ENCODE data around the gene OTOP3. TPM values are rescaled to one million over a fixed set of nuclear protein-coding genes. Genes with fewer than 3 reads are reported as not detected.

Gene OTOP3
- total and polyA plus RNA-seq, 2 of the 4 experiments (the other 2 are of a cell fraction) = not detected

DNA sequence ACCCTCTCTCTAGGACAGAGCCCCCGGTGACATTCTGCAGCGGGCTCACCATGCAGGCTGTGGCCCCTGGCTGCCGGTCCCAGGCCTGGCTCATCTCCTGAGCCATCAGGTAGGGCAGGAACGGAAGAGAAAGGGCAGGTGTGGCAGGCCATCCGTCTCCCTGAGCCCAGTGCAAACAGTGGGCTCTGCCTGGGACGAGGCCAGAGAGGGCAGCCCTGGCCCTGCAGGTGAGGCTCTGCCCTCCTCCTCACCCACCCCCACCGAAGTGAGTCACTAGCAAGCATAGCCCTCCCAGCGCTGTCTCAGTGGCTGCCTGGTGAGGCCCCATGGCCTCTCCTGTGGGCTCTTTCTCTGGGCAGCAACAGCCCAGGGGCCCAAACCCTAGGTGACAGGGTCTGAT lies 14.5 kb downstream of the OTOP3 start:
- POLR2A ChIA-PET (ENCODE audit: unreplicated experiment) = no interaction called here
- no TSS peak for BruUV-seq (replicated peaks)

More for the DNA sequence above, 14.5 kb downstream of the OTOP3 start:
- Histone ChIP-seq H3K9ac (ENCODE audit: low read depth, low read length) (no peak overlapping the region), H3K79me1 (ENCODE audit: low read depth in 1 of 2, low read length in 2 of 2) (no peaks in the 10 kb centered on the region), H4K8ac (ENCODE audit: low read depth in 2 of 2, low read length in 2 of 2) (no peak overlapping the region), H3K4ac (ENCODE audit: low read depth, low read length) (no peak overlapping the region), H3K36me3 (ENCODE audit: control insufficient read depth, insufficient read depth, low read length) (no peaks in the 10 kb centered on the region), H3K14ac (replicated peaks; ENCODE audit: low read depth, low read length) (no peak overlapping the region), H3K9me1 (ENCODE audit: insufficient read depth, low read length) (no peaks in the 10 kb centered on the region), H2BK120ac (ENCODE audit: low read depth, low read length) (no peak overlapping the region), H2BK5ac (ENCODE audit: low read depth, low read length, poor library complexity, severe bottlenecking) (no peak overlapping the region), H2AK9ac (replicated peaks; ENCODE audit: low read depth, low read length, poor library complexity) (no peak overlapping the region), H4K5ac (ENCODE audit: low read depth, low read length) (no peak overlapping the region), H2AFZ (replicated peaks; ENCODE audit: low read length, poor library complexity) (no peak overlapping the region), H3K27ac (ENCODE audit: insufficient read depth, low read length) (no peak overlapping the region), H4K20me1 (ENCODE audit: insufficient read depth, low read length) (no peaks in the 10 kb centered on the region), H2BK20ac (ENCODE audit: low read depth, low read length) (no peak overlapping the region), H3K23ac (ENCODE audit: low read depth, low read length) (no peak overlapping the region), H3K18ac (ENCODE audit: low read depth, low read length) (no peak overlapping the region), H3K9me3 (ENCODE audit: control insufficient read depth, insufficient read depth, low read length) (no peaks in the 10 kb centered on the region), H3K56ac (ENCODE audit: extremely low read depth, insufficient read depth, low read length) (no peak overlapping the region), H3K4me1 (ENCODE audit: control insufficient read depth, insufficient read depth, low read length) (no peaks in the 10 kb centered on the region), H3K4me2 (ENCODE audit: low read depth, low read length) (no peak overlapping the region), H2AK5ac (ENCODE audit: low read depth, low read length) (no peak overlapping the region), H2BK15ac (ENCODE audit: low read depth, low read length) (no peak overlapping the region), H4K91ac (ENCODE audit: insufficient read depth, low read depth, low read length) (no peak overlapping the region), H3K4me3 (ENCODE audit: insufficient read depth, low read depth, low read length) (no peak overlapping the region), H3K27me3 (ENCODE audit: control insufficient read depth, insufficient read depth, low read length) (peaks cover 52% of the 10 kb centered on the region)
- ATAC-seq (ENCODE audit: low read depth) = no peak
- intact Hi-C loops (cut with micrococcal nuclease) = no loop called here
- no peak for TF ChIP-seq FOS (IDR thresholded peaks at IDR 0.05; ENCODE audit: low read depth, low read length)
- no peak for TF ChIP-seq RAD21 (IDR thresholded peaks at IDR 0.05; ENCODE audit: low read length)
- TF ChIP-seq, protein P1, sequence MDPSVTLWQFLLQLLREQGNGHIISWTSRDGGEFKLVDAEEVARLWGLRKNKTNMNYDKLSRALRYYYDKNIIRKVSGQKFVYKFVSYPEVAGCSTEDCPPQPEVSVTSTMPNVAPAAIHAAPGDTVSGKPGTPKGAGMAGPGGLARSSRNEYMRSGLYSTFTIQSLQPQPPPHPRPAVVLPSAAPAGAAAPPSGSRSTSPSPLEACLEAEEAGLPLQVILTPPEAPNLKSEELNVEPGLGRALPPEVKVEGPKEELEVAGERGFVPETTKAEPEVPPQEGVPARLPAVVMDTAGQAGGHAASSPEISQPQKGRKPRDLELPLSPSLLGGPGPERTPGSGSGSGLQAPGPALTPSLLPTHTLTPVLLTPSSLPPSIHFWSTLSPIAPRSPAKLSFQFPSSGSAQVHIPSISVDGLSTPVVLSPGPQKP (IDR thresholded peaks at IDR 0.05; ENCODE audit: borderline replicate concordance, low read depth, low read length) = no peak
- TF ChIP-seq, protein P2, sequence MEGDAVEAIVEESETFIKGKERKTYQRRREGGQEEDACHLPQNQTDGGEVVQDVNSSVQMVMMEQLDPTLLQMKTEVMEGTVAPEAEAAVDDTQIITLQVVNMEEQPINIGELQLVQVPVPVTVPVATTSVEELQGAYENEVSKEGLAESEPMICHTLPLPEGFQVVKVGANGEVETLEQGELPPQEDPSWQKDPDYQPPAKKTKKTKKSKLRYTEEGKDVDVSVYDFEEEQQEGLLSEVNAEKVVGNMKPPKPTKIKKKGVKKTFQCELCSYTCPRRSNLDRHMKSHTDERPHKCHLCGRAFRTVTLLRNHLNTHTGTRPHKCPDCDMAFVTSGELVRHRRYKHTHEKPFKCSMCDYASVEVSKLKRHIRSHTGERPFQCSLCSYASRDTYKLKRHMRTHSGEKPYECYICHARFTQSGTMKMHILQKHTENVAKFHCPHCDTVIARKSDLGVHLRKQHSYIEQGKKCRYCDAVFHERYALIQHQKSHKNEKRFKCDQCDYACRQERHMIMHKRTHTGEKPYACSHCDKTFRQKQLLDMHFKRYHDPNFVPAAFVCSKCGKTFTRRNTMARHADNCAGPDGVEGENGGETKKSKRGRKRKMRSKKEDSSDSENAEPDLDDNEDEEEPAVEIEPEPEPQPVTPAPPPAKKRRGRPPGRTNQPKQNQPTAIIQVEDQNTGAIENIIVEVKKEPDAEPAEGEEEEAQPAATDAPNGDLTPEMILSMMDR (conservative IDR thresholded peaks at IDR 0.05; ENCODE audit: low read depth, low read length) = no peak
- TF ChIP-seq CEBPB (IDR thresholded peaks at IDR 0.05; ENCODE audit: low read depth, low read length) = no peak
- in situ Hi-C loops (cut with MboI; ENCODE audit: low sequenced_read_pairs) = loop anchor here (10.0 kb wide), 1 partner anchor 205 kb away; the partner anchor contains the start of gene NHERF1
- CTCF ChIA-PET = no interaction called here
- DNase-seq = no peak
- dilution Hi-C loops (cut with HindIII; ENCODE audit: low sequenced_read_pairs, unreplicated experiment) = no loop called here
- WGBS, 2 experiments (ENCODE audit: extremely low coverage in 2 of 2, insufficient read length in 1 of 2) = 60% methylated on average over 1 of the region's 8 CpGs; no CpG with 5 or more reads in 1 of the 2 experiments
